PC-9 (cell line): Measurements from ENCODE around the gene MAP4. TPM values are rescaled to one million over a fixed set of nuclear protein-coding genes. Genes with fewer than 3 reads are reported as not detected.
"Not testable (repeated sequence)": the region's sequence is repeated elsewhere in the genome, so short reads cannot be mapped to it uniquely, and the experiment has no call there.

Experiments used
- BruUV-seq: library from RNA; stranded (reverse); fragments of 400-500 nt; replicated peaks from 2 replicates; lab custom pipeline; 2021; lab: Mats Ljungman, UMichigan
- CTCF ChIA-PET: fragments of 300-600 bp; sonication (Branson Sonifier 250); formaldehyde crosslinking; loops from one replicate; lab custom pipeline; 2022; ENCODE audit warnings: antibody characterized with exemption; lab: Charles Lee
- POLR2A ChIA-PET: fragments of 300-600 bp; sonication (Branson Sonifier 250); formaldehyde crosslinking; loops from one replicate; lab custom pipeline; 2022; ENCODE audit warnings: antibody characterized with exemption; ENCODE audit not compliant: unreplicated experiment; lab: Charles Lee
- DNase-seq, 2 experiments: peaks; one replicate each; pipeline versions ENCODE4 v3.0.0 to v3.0.0-alpha.2; 2015 to 2022; ENCODE audit warnings: mixed read lengths in 1 of 2
- H2AFZ ChIP-seq: fragments of 200-600 bp; sonication (generic); 2 replicates; pipeline ENCODE4 v1.8.1; 2017; ENCODE audit warnings: antibody characterized with exemption
- H3F3A ChIP-seq: fragments of 200-600 bp; sonication (generic); 2 replicates; pipeline ENCODE4 v1.8.1; 2017; ENCODE audit warnings: antibody characterized with exemption, mild to moderate bottlenecking, low read depth; ENCODE audit not compliant: insufficient read depth
- H3K27ac ChIP-seq: fragments of 200-600 bp; sonication (generic); 2 replicates; pipeline ENCODE4 v1.6.1; 2016; ENCODE audit warnings: mixed run types
- H3K27me3 ChIP-seq: fragments of 200-600 bp; sonication (generic); 2 replicates; pipeline ENCODE4 v1.6.1; 2016; ENCODE audit warnings: low read depth, mixed run types; ENCODE audit not compliant: insufficient read depth
- H3K36me3 ChIP-seq: fragments of 200-600 bp; sonication (generic); 2 replicates; pipeline ENCODE4 v1.6.1; 2016; ENCODE audit warnings: low read depth, mixed run types
- H3K4me1 ChIP-seq: fragments of 200-600 bp; sonication (generic); replicated peaks from 2 replicates; pipeline ENCODE4 v1.6.1; 2016; ENCODE audit warnings: mixed run types; ENCODE audit not compliant: insufficient read depth
- H3K4me2 ChIP-seq: fragments of 200-600 bp; sonication (generic); 2 replicates; pipeline ENCODE4 v1.6.1; 2017; ENCODE audit warnings: mixed run types
- H3K4me3 ChIP-seq: fragments of 200-600 bp; sonication (generic); 2 replicates; pipeline ENCODE4 v1.6.1; 2016; ENCODE audit warnings: mixed run types
- H3K79me2 ChIP-seq: fragments of 200-600 bp; sonication (generic); 2 replicates; pipeline ENCODE4 v1.6.1; 2017; ENCODE audit warnings: low read depth, mixed run types
- H3K9me2 ChIP-seq: fragments of 200-600 bp; sonication (generic); 2 replicates; pipeline ENCODE4 v1.8.1; 2017; ENCODE audit warnings: mild to moderate bottlenecking; ENCODE audit not compliant: insufficient read depth
- H3K9me3 ChIP-seq: fragments of 200-600 bp; sonication (generic); 2 replicates; pipeline ENCODE4 v1.8.1; 2016; ENCODE audit warnings: low read depth; ENCODE audit not compliant: insufficient read depth
- H4K20me1 ChIP-seq: fragments of 200-600 bp; sonication (generic); 2 replicates; pipeline ENCODE4 v1.8.1; 2017; ENCODE audit not compliant: insufficient read depth
- CTCF ChIP-seq: fragments of 200-600 bp; sonication (generic); conservative IDR thresholded peaks from 2 replicates; pipeline ENCODE4 v1.6.1; 2017; ENCODE audit warnings: mixed run types, antibody characterized with exemption, mild to moderate bottlenecking, moderate library complexity
- EZH2 ChIP-seq: fragments of 200-600 bp; sonication (generic); IDR thresholded peaks from 2 replicates; pipeline ENCODE4 v1.8.0; 2017; ENCODE audit warnings: antibody characterized with exemption, low read depth
- intact Hi-C: fragments of 100-400 bp; cut with micrococcal nuclease; formaldehyde crosslinking; loops from one replicate; pipeline ENCODE4 v1.10.0; 2022; ENCODE audit not compliant: unreplicated experiment
- total RNA-seq: library from RNA; stranded (reverse); gene quantifications from 2 replicates; pipeline ENCODE4 v1.2.3, GENCODE V29; 2021

MAP4 gene
- total RNA-seq, 1 experiment from 2014 or later = 187 TPM

- Histone ChIP-seq H4K20me1 (no peaks in the 10 kb centered on the region), H3K79me2 (no peaks in the 10 kb centered on the region), H3F3A (no peaks in the 10 kb centered on the region), H3K4me1 (no peaks in the 10 kb centered on the region), H3K4me3 (no peak overlapping the region), H3K4me2 (no peak overlapping the region), H3K9me3 (no peaks in the 10 kb centered on the region), H2AFZ (no peak overlapping the region), H3K27me3 (no peaks in the 10 kb centered on the region), H3K36me3 (no peaks in the 10 kb centered on the region), H3K9me2 (no peaks in the 10 kb centered on the region), H3K27ac (no peak overlapping the region)
- ChIA-PET CTCF (interaction anchor here (0.5 kb wide), 1 partner anchor 311 kb away, joined by 4 read pairs; the partner anchor contains the start of gene CSPG5), POLR2A (interaction anchor here (0.7 kb wide), 1 partner anchor 73 kb away, joined by 3 read pairs; no protein-coding TSS in a partner anchor)
- no peak for DNase-seq
- intact Hi-C loops = no loop called here
- TF ChIP-seq EZH2 = no peak
- TF ChIP-seq CTCF = no peak
- no TSS peak for BruUV-seq
These were observed 127.0 kb downstream of the MAP4 start for GRCh38 chr3:47888986-47889757.

GRCh38 chr3:47887991-47888390 lies 128.2 kb downstream of the MAP4 start:
- H3K4me1 ChIP-seq, H4K20me1 ChIP-seq, H3K27ac ChIP-seq, DNase-seq, BruUV-seq, H3K79me2 ChIP-seq, H3K4me2 ChIP-seq, H3K9me2 ChIP-seq, H3K27me3 ChIP-seq, H3K9me3 ChIP-seq, H3K36me3 ChIP-seq, H3K4me3 ChIP-seq, H3F3A ChIP-seq, H2AFZ ChIP-seq, intact Hi-C loops, POLR2A ChIA-PET: not testable (repeated sequence)
- CTCF ChIA-PET = interaction anchor here (0.6 kb wide), 1 partner anchor 261 kb away, joined by 4 read pairs; no protein-coding TSS in a partner anchor

GRCh38 chr3:47885168-47885567 lies 131.0 kb downstream of the MAP4 start:
- H3K4me3 ChIP-seq = no peak overlapping the region
- H3K9me3 ChIP-seq = no peaks in the 10 kb centered on the region
- H3K27me3 ChIP-seq = no peaks in the 10 kb centered on the region
- intact Hi-C loops = no loop called here
- no peak for DNase-seq
- no TSS peak for BruUV-seq
- no peaks in the 10 kb centered on the region for H3F3A ChIP-seq
- no peaks in the 10 kb centered on the region for H4K20me1 ChIP-seq
- H3K4me2 ChIP-seq = no peak overlapping the region
- no peaks in the 10 kb centered on the region for H3K9me2 ChIP-seq
- CTCF ChIA-PET = no interaction called here
- no peaks in the 10 kb centered on the region for H3K79me2 ChIP-seq
- H3K4me1 ChIP-seq = no peaks in the 10 kb centered on the region
- no peak overlapping the region for H2AFZ ChIP-seq
- TF ChIP-seq EZH2 = no peak
- TF ChIP-seq CTCF = no peak
- POLR2A ChIA-PET = no interaction called here
- no peak overlapping the region for H3K27ac ChIP-seq
- H3K36me3 ChIP-seq = no peaks in the 10 kb centered on the region
